G401 (cell line): Measurements from ENCODE around the gene ERBB2. TPM values are rescaled to one million over a fixed set of nuclear protein-coding genes. Genes with fewer than 3 reads are reported as not detected.
"Not testable (repeated sequence)": the region's sequence is repeated elsewhere in the genome, so short reads cannot be mapped to it uniquely, and the experiment has no call there.

Source experiments
- DNase-seq: peaks from one replicate; pipeline ENCODE4 v3.0.0-alpha.2; 2015; ENCODE audit warnings: low spot score
- in situ Hi-C: cut with HindIII; loops from 2 replicates; pipeline ENCODE4 v1.10.0; 2016; ENCODE audit warnings: low sequenced_read_pairs, mixed read lengths
- total RNA-seq: library from RNA; depleted of rRNA; stranded (reverse); fragments of >200 nt; shearing (Covaris generic); gene quantifications from 2 replicates; pipeline ENCODE4 v1.2.3, GENCODE V29; 2014

ERBB2 gene
- total RNA-seq, 1 experiment from 2014 or later = 44.7 TPM

- no peak for DNase-seq
- in situ Hi-C loops = no loop called here
Observed at GRCh38 chr17:39751016-39751543, 51.2 kb downstream of the ERBB2 start.

GRCh38 chr17:39751637-39752036, 51.8 kb downstream of the ERBB2 start:
- no peak for DNase-seq
- in situ Hi-C loops = no loop called here

GRCh38 chr17:39752241-39752881, 52.5 kb downstream of the ERBB2 start:
- in situ Hi-C loops = no loop called here
- DNase-seq = no peak

- in situ Hi-C loops = no loop called here
- DNase-seq = no peak
Observed at GRCh38 chr17:39753514-39754160, 53.8 kb downstream of the ERBB2 start.

GRCh38 chr17:39754161-39754957, 54.5 kb downstream of the ERBB2 start:
- in situ Hi-C loops = no loop called here
- peak; percentile 68 for DNase-seq

- peak; percentile 21 for DNase-seq
- in situ Hi-C loops = no loop called here
Observed at GRCh38 chr17:39754958-39755553, 55.2 kb downstream of the ERBB2 start.

- in situ Hi-C loops = no loop called here
Observed at GRCh38 chr17:39755554-39756379, 55.9 kb downstream of the ERBB2 start.

GRCh38 chr17:39756380-39757079, 56.7 kb downstream of the ERBB2 start:
- DNase-seq = no peak
- in situ Hi-C loops = no loop called here

More at GRCh38 chr17:39755554-39756379, 55.9 kb downstream of the ERBB2 start:
- no peak for DNase-seq

GRCh38 chr17:39757176-39757662, 57.4 kb downstream of the ERBB2 start:
- in situ Hi-C loops = no loop called here
- no peak for DNase-seq

- no peak for DNase-seq
- in situ Hi-C loops = no loop called here
Observed at GRCh38 chr17:39757931-39758873, 58.3 kb downstream of the ERBB2 start.

- no peak for DNase-seq
- in situ Hi-C loops = no loop called here
Observed at GRCh38 chr17:39759204-39759603, 59.3 kb downstream of the ERBB2 start.

GRCh38 chr17:39761861-39762496, 62.1 kb downstream of the ERBB2 start:
- in situ Hi-C loops = no loop called here

GRCh38 chr17:39763051-39763820, 63.4 kb downstream of the ERBB2 start:
- in situ Hi-C loops = no loop called here
- no peak for DNase-seq

More at GRCh38 chr17:39761861-39762496, 62.1 kb downstream of the ERBB2 start:
- no peak for DNase-seq

GRCh38 chr17:39764171-39764570, 64.3 kb downstream of the ERBB2 start:
- DNase-seq, in situ Hi-C loops: not testable (repeated sequence)

- no peak for DNase-seq
- in situ Hi-C loops = no loop called here
Observed at GRCh38 chr17:39765175-39765574, 65.3 kb downstream of the ERBB2 start.

GRCh38 chr17:39765766-39766165, 65.9 kb downstream of the ERBB2 start:
- no peak for DNase-seq
- in situ Hi-C loops = no loop called here
